GM21576 (cell line): ENCODE measurements around the gene FAM117A.
"Not testable (repeated sequence)": the region's sequence is repeated elsewhere in the genome, so short reads cannot be mapped to it uniquely, and the experiment has no call there.

Experiments used
- ATAC-seq: cut with Tn5 transposase; IDR thresholded peaks from one replicate; pipeline ENCODE4 v1.9.1; 2021; ENCODE audit warnings: mild to moderate bottlenecking, moderate library complexity; ENCODE audit not compliant: unreplicated experiment

FAM117A gene

GRCh38 chr17:49681106-49681979 is 82.6 kb downstream of the FAM117A start:
- no peak for ATAC-seq

- ATAC-seq, result no peak
These were observed 83.6 kb downstream of the FAM117A start for GRCh38 chr17:49680314-49680713.

GRCh38 chr17:49677933-49678847 is 85.7 kb downstream of the FAM117A start, which contains the start of gene SPOP:
SPOP (minus strand) TSS chr17:49678097; CDS start chr17:49622810, 55,287 bp downstream.
- ATAC-seq, result peak; percentile 78

GRCh38 chr17:49677134-49677932 is 86.6 kb downstream of the FAM117A start:
- peak; percentile 37 for ATAC-seq

GRCh38 chr17:49676276-49676868 is 87.6 kb downstream of the FAM117A start:
- peak; percentile 62 for ATAC-seq

- no peak for ATAC-seq
These were observed 89.4 kb downstream of the FAM117A start for GRCh38 chr17:49674507-49674906.

- not testable (repeated sequence) for ATAC-seq
These were observed 90.3 kb downstream of the FAM117A start for GRCh38 chr17:49673679-49674078.

GRCh38 chr17:49670641-49671040 is 93.3 kb downstream of the FAM117A start:
- no peak for ATAC-seq

GRCh38 chr17:49670002-49670401 is 93.9 kb downstream of the FAM117A start:
- ATAC-seq, result no peak

GRCh38 chr17:49667854-49668253 is 96.1 kb downstream of the FAM117A start:
- no peak for ATAC-seq

GRCh38 chr17:49664706-49665211 is 99.2 kb downstream of the FAM117A start:
- no peak for ATAC-seq
